ENCODE results near the gene FHAD1. TPM values are rescaled to one million over a fixed set of nuclear protein-coding genes. Genes with fewer than 3 reads are reported as not detected.

FHAD1 gene
- total RNA-seq, 1 experiment from 2014 or later = 1.9 TPM

DNA sequence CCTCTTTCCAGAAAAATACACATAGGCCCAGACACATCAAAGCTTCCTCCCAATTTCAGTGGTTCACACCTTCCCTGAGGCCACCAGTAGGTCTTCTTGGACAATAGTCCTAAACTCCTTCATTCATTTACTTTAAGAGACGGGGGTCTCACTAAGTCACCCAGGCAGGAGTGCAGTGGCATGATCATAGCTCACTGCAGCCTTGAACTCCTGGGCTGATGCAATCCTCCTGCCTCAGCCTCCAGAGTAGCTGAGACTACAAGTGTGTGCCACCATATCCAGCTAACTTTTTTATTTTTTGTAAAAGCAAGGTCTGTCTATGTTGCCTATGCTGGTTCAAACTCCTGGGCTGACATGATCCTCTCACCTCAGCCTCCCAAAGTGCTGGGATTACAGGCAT, 8.2 kb upstream of the FHAD1 start:
- no peaks in the 10 kb centered on the region for H3K27me3 ChIP-seq (ENCODE audit: insufficient read depth, low read length)
- no peak overlapping the region for H2BK12ac ChIP-seq (ENCODE audit: insufficient read length, low read depth, low read length)
- H2BK120ac ChIP-seq (ENCODE audit: low read depth, low read length, poor library complexity, severe bottlenecking) = no peak overlapping the region
- no peak overlapping the region for H2BK20ac ChIP-seq (ENCODE audit: low read depth, low read length, poor library complexity, severe bottlenecking)
- H3K9me3 ChIP-seq (ENCODE audit: control insufficient read depth, low read depth, low read length) = no peaks in the 10 kb centered on the region
- H3K4me3 Mint-ChIP-seq = no peak overlapping the region
- H3K9me3 Mint-ChIP-seq = no peaks in the 10 kb centered on the region
- H3K4me1 Mint-ChIP-seq = peaks cover 18% of the 10 kb centered on the region in 2 experiments
- DNase-seq = no peak
- no peaks in the 10 kb centered on the region for H3K23me2 ChIP-seq (ENCODE audit: insufficient read length, low read depth, low read length, poor library complexity, severe bottlenecking)
- no peak overlapping the region for H4K91ac ChIP-seq (ENCODE audit: insufficient read length, low read depth, low read length)
- H3K27me3 Mint-ChIP-seq (ENCODE audit: low read depth) = peaks cover 14% of the 10 kb centered on the region
- H3K27ac Mint-ChIP-seq = no peak overlapping the region; a peak in 1 of 7 replicates
- TF ChIP-seq CTCF (conservative IDR thresholded peaks at IDR 0.05) = no peak
- H3K36me3 Mint-ChIP-seq (ENCODE audit: insufficient read depth in 1 of 3, low read depth in 3 of 3) = no peaks in the 10 kb centered on the region
- no peak overlapping the region for H2BK15ac ChIP-seq (ENCODE audit: low read depth, low read length)
- no peaks in the 10 kb centered on the region for H3K79me1 ChIP-seq (ENCODE audit: insufficient read depth, low read depth, low read length, poor library complexity, severe bottlenecking)
- H2AFZ ChIP-seq (ENCODE audit: low read length) = no peak overlapping the region
- no peak overlapping the region for H3K9ac ChIP-seq (ENCODE audit: extremely low read depth, insufficient read length, low read length)
- no peak overlapping the region for H3T11ph ChIP-seq (ENCODE audit: low read length)
- no peak overlapping the region for H3K4ac ChIP-seq (ENCODE audit: low read depth, low read length)
- no CpG with 5 or more reads among the region's 1 CpG for WGBS (ENCODE audit: extremely low coverage, insufficient read length, low lambda C conversion rate)
- no peak overlapping the region for H4K5ac ChIP-seq (ENCODE audit: insufficient read length, low read depth, low read length)
- H3K4me2 ChIP-seq (ENCODE audit: insufficient read depth, insufficient read length, low read length) = no peak overlapping the region
- H3K79me2 ChIP-seq (ENCODE audit: insufficient read depth, low read length) = no peaks in the 10 kb centered on the region
- H3K27ac ChIP-seq (ENCODE audit: insufficient read length, low read depth, low read length) = no peak overlapping the region
- H3K4me1 ChIP-seq (ENCODE audit: insufficient read depth, low read length) = peaks cover 5% of the 10 kb centered on the region; the same call in 1 of the 2 replicates
- no peak overlapping the region for H4K8ac ChIP-seq (replicated peaks; ENCODE audit: insufficient read length, low read depth, low read length)
- H3K23ac ChIP-seq (ENCODE audit: insufficient read length, low read depth, low read length) = no peak overlapping the region
- no peak overlapping the region for H3K18ac ChIP-seq (ENCODE audit: insufficient read length, low read depth, low read length)
- H3K56ac ChIP-seq (ENCODE audit: insufficient read length, low read depth, low read length) = no peak overlapping the region
- no peak overlapping the region for H2AK5ac ChIP-seq (ENCODE audit: insufficient read length, low read length)
- H4K20me1 ChIP-seq (ENCODE audit: control insufficient read depth, insufficient read depth, insufficient read length) = no peaks in the 10 kb centered on the region
- H3K14ac ChIP-seq (ENCODE audit: insufficient read depth, low read length) = no peak overlapping the region
- no peak overlapping the region for H2BK5ac ChIP-seq (ENCODE audit: insufficient read length, low read length)
